Measurements from ENCODE around the gene MSI1.

Gene MSI1

GRCh38 chr12:120376934-120377572 is 8.1 kb upstream of the MSI1 start:
- no peak for DNase-seq (ENCODE audit: low read depth)

GRCh38 chr12:120376416-120376815 is 7.5 kb upstream of the MSI1 start:
- DNase-seq (ENCODE audit: low read depth), result no peak

- no peak for DNase-seq (ENCODE audit: low read depth)
These were observed 7.0 kb upstream of the MSI1 start for GRCh38 chr12:120376009-120376408.

GRCh38 chr12:120373683-120374082 is 4.7 kb upstream of the MSI1 start:
- no peak for DNase-seq (ENCODE audit: low read depth)

GRCh38 chr12:120370343-120371243 is 1.6 kb upstream of the MSI1 start:
- DNase-seq (ENCODE audit: low read depth), result no peak

- no peak for DNase-seq (ENCODE audit: low read depth)
These were observed 809 bp upstream of the MSI1 start for GRCh38 chr12:120369603-120370342.

GRCh38 chr12:120367924-120368788 is 808 bp downstream of the MSI1 start:
- DNase-seq (ENCODE audit: low read depth), result no peak

GRCh38 chr12:120367233-120367923 is 1.6 kb downstream of the MSI1 start:
- no peak for DNase-seq (ENCODE audit: low read depth)

GRCh38 chr12:120366845-120367232 is 2.1 kb downstream of the MSI1 start:
- DNase-seq (ENCODE audit: low read depth), result no peak

- DNase-seq (ENCODE audit: low read depth), result no peak
These were observed 2.6 kb downstream of the MSI1 start for GRCh38 chr12:120366341-120366705.

GRCh38 chr12:120365675-120366340 is 3.2 kb downstream of the MSI1 start:
- DNase-seq (ENCODE audit: low read depth), result no peak

GRCh38 chr12:120364487-120364886 is 4.5 kb downstream of the MSI1 start:
- DNase-seq (ENCODE audit: low read depth), result no peak

- no peak for DNase-seq (ENCODE audit: low read depth)
These were observed 5.6 kb downstream of the MSI1 start for GRCh38 chr12:120363274-120363855.

- DNase-seq (ENCODE audit: low read depth), result no peak
These were observed 6.3 kb downstream of the MSI1 start for GRCh38 chr12:120362516-120363273.

- no peak for DNase-seq (ENCODE audit: low read depth)
These were observed 7.3 kb downstream of the MSI1 start for GRCh38 chr12:120361506-120362208.

- no peak for DNase-seq (ENCODE audit: low read depth)
These were observed 9.8 kb downstream of the MSI1 start for GRCh38 chr12:120359128-120359527.

GRCh38 chr12:120358412-120359100 is 10.4 kb downstream of the MSI1 start:
- DNase-seq (ENCODE audit: low read depth), result no peak

- DNase-seq (ENCODE audit: low read depth), result no peak
These were observed 11.9 kb downstream of the MSI1 start for GRCh38 chr12:120357104-120357503.
